Fibroblast of skin of right quadriceps (primary cell): ENCODE measurements around the gene HLA-DQA1.
"Not testable (repeated sequence)": the region's sequence is repeated elsewhere in the genome, so short reads cannot be mapped to it uniquely, and the experiment has no call there.

Experiments used
- DNase-seq: peaks from one replicate; pipeline ENCODE4 v3.0.0-alpha.2; 2013

HLA-DQA1 gene

DNA sequence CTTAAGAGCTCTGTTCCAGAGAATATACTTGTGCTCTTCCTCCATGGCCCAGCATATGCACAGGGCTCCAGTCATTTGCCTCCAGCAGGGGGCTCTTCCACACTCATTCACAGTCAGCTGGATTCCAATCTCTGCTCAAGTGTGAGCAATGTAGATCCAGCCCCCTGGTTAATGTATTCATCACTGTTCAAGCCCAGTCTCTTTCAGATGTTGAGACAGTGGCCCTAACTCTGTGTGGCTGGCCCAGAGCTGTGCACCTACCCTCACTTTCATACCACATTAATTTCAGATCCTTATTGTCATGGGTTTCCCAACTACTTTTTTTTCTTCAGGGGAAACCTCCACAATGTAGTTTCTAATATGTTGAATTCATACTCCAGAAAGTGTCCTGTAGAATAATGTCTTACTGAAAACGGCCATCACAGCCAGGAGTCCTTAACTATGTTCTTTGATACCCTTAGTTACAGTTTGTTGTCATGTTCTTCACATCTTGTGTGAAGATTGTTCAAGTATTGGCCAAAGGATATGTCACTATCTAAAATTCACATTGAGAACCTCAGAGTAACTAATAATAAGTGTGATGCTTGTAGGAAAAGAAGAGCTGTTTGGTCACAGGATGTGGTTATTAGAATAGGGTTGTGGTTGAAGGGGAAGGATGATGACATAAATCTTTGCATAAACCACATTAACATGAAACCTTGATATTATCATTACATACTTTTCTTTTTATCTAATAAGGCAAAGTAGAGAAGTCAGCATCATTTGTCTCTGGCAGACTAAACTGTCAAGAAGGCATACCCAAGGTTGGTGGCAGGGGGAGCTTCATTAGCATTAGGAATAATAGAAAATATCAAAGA is 14.4 kb upstream of the HLA-DQA1 start:
- DNase-seq, result peak; percentile 29

- DNase-seq, result no peak
Measured at GRCh38 chr6:32623693-32624092, 13.5 kb upstream of the HLA-DQA1 start.

- no peak for DNase-seq
Measured at GRCh38 chr6:32624565-32624964, 12.6 kb upstream of the HLA-DQA1 start.

- no peak for DNase-seq
Measured at GRCh38 chr6:32625137-32625536, 12.1 kb upstream of the HLA-DQA1 start.

DNA sequence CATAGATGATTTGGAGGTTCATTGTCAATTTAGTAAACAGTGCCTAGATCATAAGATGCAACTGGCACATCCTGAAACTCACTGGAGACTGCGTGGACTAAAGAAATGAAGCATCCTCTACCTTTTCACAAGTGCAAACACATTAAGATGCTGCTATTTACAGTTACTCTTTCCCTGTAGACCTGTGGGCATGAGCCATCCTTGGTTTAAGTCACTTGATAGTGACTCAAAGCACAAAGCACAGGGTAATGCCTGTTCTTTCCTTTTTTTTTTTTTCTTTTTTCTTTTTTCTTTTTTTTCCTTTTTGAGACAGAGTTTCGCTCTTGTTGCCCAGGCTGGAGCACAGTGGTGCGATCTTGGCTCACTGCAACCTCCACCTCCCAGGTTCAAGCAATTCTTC is 10.0 kb upstream of the HLA-DQA1 start:
- DNase-seq, result no peak

DNA sequence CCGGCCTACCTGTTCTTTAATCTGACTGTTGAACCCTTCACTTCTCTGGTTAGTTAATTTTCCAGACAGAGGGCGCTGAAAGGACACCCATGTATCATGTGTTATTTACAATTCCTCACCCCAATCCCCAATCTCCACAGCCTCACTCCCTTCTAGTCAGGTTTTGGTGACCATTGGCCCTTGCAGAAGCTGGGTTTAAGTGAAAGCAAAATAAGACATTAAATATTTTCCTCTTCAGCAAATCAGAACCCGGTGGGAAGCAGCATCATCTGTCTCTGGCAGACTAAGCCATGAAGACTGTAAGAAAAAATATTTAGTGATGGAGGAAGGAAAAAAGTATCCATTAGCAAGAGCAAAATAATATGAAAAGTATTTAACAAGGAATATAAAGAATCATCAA is 9.4 kb upstream of the HLA-DQA1 start:
- no peak for DNase-seq

- DNase-seq, result not testable (repeated sequence)
Measured at GRCh38 chr6:32629793-32630192, 7.4 kb upstream of the HLA-DQA1 start.

DNA sequence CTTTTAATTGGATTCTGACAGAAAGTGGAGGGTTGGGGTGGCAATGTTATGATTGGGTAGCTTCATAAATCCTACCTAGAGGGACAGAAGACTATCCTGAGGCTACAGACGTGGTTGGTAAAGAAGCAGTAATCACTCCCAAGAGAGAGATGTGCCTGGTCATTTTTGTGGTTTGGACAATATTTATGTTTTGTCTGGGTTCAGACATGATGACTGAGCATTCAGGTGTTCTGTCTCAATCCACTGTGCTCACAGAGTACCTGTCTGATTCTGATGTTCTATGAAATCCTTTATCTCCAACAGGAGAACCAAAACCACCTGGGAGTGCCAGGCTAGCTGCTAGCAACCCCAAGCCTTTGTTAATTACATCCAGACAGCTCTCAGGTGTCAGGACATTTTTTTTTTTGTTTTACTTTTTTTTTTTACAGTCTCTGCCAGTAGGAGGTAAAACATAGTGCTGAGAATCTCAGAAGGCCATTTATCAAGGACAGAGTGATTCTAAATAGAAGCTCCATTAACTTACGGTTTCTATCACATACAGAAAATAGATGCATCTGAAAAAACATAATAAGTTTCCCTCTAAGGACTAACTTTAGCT is 1.6 kb upstream of the HLA-DQA1 start:
- DNase-seq, result no peak

DNA sequence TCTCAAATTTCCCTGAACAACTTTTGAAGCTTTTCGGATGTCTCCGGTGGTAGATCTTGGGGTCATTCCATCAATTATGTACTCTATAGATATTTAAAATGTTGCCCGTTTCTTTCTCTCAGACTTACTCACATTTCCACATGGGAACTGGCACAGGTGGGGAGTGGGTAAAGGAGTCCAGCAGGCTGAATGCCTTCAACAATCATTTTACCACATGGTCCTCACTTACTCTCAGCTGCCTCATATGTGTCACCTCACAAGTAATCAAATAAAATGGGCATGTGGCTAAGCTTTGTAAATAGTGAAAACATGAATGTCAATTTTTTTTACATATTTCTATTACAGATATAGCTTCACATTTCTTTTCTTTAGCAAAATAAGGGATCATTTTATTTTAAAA is 677 bp downstream of the HLA-DQA1 start:
- no peak for DNase-seq

GRCh38 chr6:32638532-32639219 is 1.5 kb downstream of the HLA-DQA1 start:
- no peak for DNase-seq

DNA sequence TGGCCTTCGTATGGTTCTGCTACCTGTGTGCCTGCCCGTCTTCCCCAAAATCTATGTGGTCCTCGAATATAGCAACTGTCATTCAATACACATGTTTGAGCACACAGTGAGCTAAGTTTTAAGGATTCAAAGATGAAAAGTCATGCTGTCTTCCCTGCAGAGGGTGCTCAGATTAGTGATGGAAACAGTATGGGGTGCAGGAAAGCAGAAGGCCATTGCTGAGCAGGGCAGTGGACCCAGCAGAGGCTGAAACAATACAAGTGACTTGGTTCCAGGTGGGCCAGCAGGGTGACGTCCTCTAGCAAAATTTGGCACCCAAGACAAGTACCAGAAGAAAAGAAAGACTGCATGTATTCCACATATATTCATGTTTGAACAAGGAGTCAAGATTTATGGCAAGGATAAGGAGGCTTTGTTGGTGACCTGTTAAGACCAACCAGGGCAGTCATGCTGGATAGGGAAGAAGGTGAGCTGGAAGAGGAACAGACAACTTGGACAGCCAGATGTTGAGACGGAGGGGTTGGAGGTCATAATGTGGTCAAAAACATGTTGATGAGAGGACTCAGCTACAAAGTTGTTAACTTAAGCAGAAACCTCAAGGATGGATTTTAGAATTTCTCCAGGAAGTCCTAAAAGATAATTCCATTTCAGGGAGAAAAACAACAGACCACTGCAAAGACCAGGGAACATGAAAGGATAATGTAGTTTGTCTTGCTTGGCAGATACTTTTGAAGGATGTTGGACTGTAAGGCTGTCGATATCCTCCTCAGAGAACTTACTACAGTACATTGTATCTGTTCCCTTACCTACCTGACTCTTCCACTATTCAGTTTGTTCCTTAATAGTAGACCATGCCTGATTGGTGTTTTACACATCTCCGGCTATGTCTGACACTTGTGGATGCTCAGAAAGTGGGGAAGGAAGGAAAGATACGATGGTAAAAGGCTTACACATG is 2.5 kb downstream of the HLA-DQA1 start:
- DNase-seq, result no peak

DNA sequence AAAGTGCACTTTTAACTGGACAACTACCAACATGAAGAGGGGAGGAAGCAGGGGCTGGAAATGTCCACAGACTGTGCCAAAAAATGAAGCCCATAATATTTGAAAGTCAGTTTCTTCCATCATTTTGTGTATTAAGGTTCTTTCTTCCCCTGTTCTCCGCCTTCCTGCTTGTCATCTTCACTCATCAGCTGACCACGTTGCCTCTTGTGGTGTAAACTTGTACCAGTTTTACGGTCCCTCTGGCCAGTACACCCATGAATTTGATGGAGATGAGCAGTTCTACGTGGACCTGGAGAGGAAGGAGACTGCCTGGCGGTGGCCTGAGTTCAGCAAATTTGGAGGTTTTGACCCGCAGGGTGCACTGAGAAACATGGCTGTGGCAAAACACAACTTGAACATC is 3.9 kb downstream of the HLA-DQA1 start:
- no peak for DNase-seq

DNA sequence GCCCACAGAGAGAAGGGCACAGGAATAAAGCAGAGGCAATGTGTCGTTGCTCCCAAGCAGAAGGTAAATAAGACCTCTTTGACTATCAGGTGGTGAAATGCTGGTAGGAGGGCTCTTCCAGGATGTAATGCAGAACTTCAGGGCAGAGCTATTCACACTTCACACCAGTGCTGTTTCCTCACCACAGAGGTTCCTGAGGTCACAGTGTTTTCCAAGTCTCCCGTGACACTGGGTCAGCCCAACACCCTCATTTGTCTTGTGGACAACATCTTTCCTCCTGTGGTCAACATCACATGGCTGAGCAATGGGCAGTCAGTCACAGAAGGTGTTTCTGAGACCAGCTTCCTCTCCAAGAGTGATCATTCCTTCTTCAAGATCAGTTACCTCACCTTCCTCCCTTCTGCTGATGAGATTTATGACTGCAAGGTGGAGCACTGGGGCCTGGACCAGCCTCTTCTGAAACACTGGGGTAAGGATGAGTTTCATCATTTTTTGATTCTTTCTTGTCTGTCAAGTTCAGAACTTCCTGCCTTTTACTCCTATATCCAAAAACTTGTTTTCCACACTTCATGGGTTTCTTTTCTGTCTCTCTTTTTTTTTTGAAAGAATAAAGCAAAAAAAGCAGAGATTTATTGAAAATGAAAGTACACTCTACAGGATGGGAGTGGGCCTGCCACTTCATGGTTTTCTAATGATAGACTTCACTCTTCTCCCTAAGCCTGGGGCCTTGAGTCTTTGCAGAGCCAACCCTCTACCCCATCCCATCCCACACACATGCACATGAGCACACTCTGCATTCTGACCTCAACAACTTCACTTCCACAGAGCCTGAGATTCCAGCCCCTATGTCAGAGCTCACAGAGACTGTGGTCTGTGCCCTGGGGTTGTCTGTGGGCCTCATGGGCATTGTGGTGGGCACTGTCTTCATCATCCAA is 4.8 kb downstream of the HLA-DQA1 start:
- DNase-seq, result not testable (repeated sequence)

DNA sequence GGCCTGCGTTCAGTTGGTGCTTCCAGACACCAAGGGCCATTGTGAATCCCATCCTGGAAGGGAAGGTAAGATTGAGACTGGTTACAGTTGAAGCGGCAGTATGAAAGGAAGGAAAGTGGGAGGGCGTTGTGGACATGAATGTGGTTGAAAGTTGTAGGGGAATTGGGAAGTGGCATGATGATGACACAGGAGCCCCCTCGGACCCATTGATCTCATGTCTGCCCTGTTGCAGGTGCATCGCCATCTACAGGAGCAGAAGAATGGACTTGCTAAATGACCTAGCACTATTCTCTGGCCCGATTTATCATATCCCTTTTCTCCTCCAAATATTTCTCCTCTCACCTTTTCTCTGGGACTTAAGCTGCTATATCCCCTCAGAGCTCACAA is 5.5 kb downstream of the HLA-DQA1 start:
- no peak for DNase-seq

GRCh38 chr6:32643904-32644303 is 6.7 kb downstream of the HLA-DQA1 start:
- no peak for DNase-seq

DNA sequence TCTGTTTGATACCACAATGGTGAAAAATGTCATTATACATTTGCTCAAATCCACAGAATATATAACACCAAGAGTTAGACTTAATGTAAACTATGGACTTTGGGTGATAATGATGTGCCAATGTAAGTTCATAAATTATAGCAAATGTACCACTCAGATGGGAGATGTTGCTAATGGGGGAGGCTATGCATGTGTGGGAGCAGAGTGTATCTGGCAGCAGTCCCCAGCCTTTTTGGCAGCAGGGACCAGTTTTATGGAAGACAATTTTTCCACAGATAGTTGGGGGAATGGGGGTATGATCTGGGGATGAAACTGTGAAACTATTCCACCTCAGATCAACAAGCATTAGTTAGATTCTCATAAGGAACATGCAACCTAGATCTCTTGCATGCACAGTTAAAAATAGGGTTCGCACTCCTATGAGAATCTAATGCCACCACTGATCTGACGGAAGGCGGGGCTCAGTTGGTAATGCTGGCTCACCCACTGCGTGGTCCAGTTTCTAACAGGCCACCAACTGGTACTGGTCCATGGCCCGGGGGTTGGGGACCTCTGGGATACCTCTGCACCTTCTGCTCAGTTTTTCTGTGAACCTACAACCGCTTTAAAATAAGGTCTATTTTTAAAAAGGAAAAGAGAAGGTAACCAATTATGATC is 8.0 kb downstream of the HLA-DQA1 start:
- DNase-seq, result no peak

- DNase-seq, result no peak
Measured at GRCh38 chr6:32655203-32655710, 18.1 kb downstream of the HLA-DQA1 start.

DNA sequence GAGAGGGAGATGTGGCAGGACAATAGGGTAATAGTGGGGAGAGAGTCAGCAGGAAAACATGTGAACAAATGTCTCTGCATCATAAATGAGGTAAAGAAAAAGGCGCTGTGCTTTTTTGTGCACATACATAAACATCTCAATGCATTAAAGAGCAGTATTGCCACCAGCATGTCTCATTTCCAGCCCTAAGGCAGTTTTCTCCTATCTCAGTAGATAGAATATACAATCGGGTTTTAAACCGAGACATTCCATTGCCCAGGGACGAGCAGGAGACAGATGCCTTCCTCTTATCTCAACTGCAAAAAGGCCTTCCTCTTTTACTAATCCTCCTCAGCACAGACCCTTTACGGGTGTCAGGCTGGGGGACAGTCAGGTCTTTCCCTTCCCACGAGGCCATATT is 20.1 kb downstream of the HLA-DQA1 start:
- not testable (repeated sequence) for DNase-seq

GRCh38 chr6:32657819-32658218 is 20.6 kb downstream of the HLA-DQA1 start:
- DNase-seq, result not testable (repeated sequence)

DNA sequence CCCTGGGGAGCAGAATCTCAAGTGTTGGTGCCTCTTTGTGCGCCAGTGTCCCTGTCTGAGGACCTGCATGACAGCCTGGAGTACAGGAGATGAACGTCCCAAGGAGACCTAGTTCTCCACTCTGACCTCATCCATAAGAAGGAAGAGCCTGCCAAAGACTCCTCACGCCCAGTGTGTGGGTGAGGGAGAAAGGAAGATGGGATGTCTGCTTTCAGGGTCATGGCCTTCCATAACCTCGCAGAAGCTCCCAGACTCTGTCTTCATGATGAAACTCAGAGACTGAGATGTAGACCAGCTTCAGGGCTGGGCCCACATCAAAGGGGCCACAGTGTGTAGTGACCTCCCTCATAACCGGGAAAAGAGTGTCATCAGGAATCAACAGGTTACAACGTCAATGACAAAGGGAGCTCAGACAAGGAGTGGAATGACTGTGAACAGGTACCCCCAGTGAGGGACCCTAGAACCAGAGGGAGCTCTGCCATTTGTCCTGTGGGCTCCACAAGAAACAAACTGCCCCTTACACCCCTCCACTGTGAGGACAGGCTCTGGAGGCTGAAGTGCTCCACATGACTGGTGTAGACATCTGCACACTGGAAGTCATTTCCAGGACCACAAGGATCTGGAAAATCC is 21.2 kb downstream of the HLA-DQA1 start:
- DNase-seq, result no peak
